CD8-positive, alpha-beta memory T cell (primary cell): Measurements from ENCODE around the gene RPS6KA4. TPM values are rescaled to one million over a fixed set of nuclear protein-coding genes. Genes with fewer than 3 reads are reported as not detected.

Experiments used
- CTCF ChIA-PET: fragments of 350-600 bp; sonication (Branson Sonifier 250); formaldehyde crosslinking; loops from one replicate; lab custom pipeline; 2021; ENCODE audit warnings: antibody characterized with exemption; lab: Charles Lee
- POLR2A ChIA-PET: fragments of 350-600 bp; sonication (Branson Sonifier 250); formaldehyde crosslinking; loops from one replicate; lab custom pipeline; 2021; ENCODE audit warnings: antibody characterized with exemption; lab: Charles Lee
- DNase-seq, 5 donors: peaks; one replicate each; pipeline versions ENCODE4 v3.0.0 to v3.0.0-alpha.2; 2020 to 2022; ENCODE audit warnings: mixed read lengths in 1 of 5
- H3K27ac ChIP-seq: one replicate; pipeline ENCODE4 v1.7.0; 2013; ENCODE audit warnings: low read depth, mild to moderate bottlenecking, low read length, moderate library complexity
- H3K27me3 ChIP-seq: 2 replicates; pipeline ENCODE4 v1.7.0; 2013; ENCODE audit warnings: low read length, mild to moderate bottlenecking; ENCODE audit not compliant: insufficient read depth, poor library complexity, severe bottlenecking
- H3K36me3 ChIP-seq: 2 replicates; pipeline ENCODE4 v1.7.0; 2013; ENCODE audit warnings: mild to moderate bottlenecking, low read length, moderate library complexity; ENCODE audit not compliant: insufficient read depth
- H3K4me1 ChIP-seq: 2 replicates; pipeline ENCODE4 v1.7.0; 2013; ENCODE audit warnings: mild to moderate bottlenecking, low read length, moderate library complexity; ENCODE audit not compliant: insufficient read depth
- H3K4me3 ChIP-seq: 2 replicates; pipeline ENCODE4 v1.7.0; 2013; ENCODE audit warnings: mild to moderate bottlenecking, low read length
- H3K9me3 ChIP-seq: 2 replicates; pipeline ENCODE4 v1.7.0; 2013; ENCODE audit warnings: mild to moderate bottlenecking, low read length
- H3K27ac Mint-ChIP-seq, 8 donors: one replicate each; pipeline ENCODE4 v1.8.0; 2020 to 2021; ENCODE audit warnings: mixed read lengths in 8 of 8, mild to moderate bottlenecking in 6 of 8, inconsistent platforms in 3 of 8, moderate library complexity in 3 of 8
- H3K27me3 Mint-ChIP-seq, 2 donors: one replicate each; pipeline ENCODE4 v1.8.0; 2020 to 2021; ENCODE audit warnings: mixed read lengths in 2 of 2, mild to moderate bottlenecking in 1 of 2, moderate library complexity in 1 of 2
- H3K36me3 Mint-ChIP-seq, 3 donors: one replicate each; pipeline ENCODE4 v1.8.0; 2020 to 2021; ENCODE audit warnings: mixed read lengths in 3 of 3, inconsistent platforms in 1 of 3, mild to moderate bottlenecking in 1 of 3
- H3K4me1 Mint-ChIP-seq, 3 donors: one replicate each; pipeline ENCODE4 v1.8.0; 2020 to 2021; ENCODE audit warnings: mixed read lengths in 3 of 3, inconsistent platforms in 1 of 3, mild to moderate bottlenecking in 1 of 3
- H3K4me3 Mint-ChIP-seq, 7 donors: one replicate each; pipeline ENCODE4 v1.8.0; 2020 to 2021; ENCODE audit warnings: mixed read lengths in 7 of 7, mild to moderate bottlenecking in 6 of 7, moderate library complexity in 4 of 7, inconsistent platforms in 2 of 7
- H3K9me3 Mint-ChIP-seq, 5 donors: one replicate each; pipeline ENCODE4 v1.8.0; 2020 to 2022; ENCODE audit warnings: mixed read lengths in 5 of 5, mild to moderate bottlenecking in 3 of 5, moderate library complexity in 2 of 5, inconsistent platforms in 1 of 5
- polyA plus RNA-seq: library from polyadenylated mRNA; unstranded; fragments of 300-500 nt; fragmentation: Illumina TruSeq; gene quantifications from one replicate; pipeline ENCODE4 v1.2.3, GENCODE V29; 2021
- total RNA-seq, 2 experiments: library from RNA; stranded (reverse); gene quantifications; one replicate each; pipeline ENCODE4 v1.2.3, GENCODE V29; 2021

The RPS6KA4 gene
- total and polyA plus RNA-seq, 3 experiments from 2014 or later: 15.9 to 39.0 (median 38.0) TPM

DNA sequence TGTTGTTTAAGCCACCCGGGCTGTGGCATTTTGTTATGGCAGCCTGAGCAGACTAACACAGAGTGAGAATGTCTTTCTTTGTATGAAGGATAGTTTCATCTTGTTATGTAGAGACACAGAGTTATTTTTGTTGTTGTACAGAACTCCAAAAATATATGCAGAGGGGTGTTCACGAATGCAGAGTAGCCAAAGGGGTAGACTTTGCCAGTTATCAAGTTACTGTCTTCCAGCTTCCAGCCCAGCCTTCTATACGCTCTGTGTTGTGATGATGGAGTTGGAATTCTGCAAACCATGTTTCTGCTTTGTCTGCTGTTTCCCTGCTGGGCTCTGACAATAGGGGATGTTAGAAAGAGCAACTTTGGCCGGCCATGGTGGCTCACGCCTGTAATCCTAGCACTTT, 44.1 kb downstream of the RPS6KA4 start:
- ChIA-PET CTCF (no interaction called here), POLR2A (no interaction called here)
- Mint-ChIP-seq H3K27ac (no peak overlapping the region), H3K27me3 (peaks cover 14 to 17% of the 10 kb centered on the region in 2 donors), H3K4me1 (no peaks in the 10 kb centered on the region), H3K9me3 (peaks cover 0 to 7% (median 0%) of the 10 kb centered on the region in 5 donors), H3K4me3 (no peak overlapping the region), H3K36me3 (peaks cover 0 to 5% (median 0%) of the 10 kb centered on the region in 3 donors)
- Histone ChIP-seq H3K9me3 (no peaks in the 10 kb centered on the region), H3K4me3 (no peak overlapping the region), H3K27ac (no peak overlapping the region), H3K36me3 (no peaks in the 10 kb centered on the region), H3K4me1 (no peaks in the 10 kb centered on the region), H3K27me3 (no peaks in the 10 kb centered on the region)
- DNase-seq: no peak

- Mint-ChIP-seq H3K27me3 (peaks cover 10 to 16% of the 10 kb centered on the region in 2 donors), H3K9me3 (peaks cover 0 to 7% (median 0%) of the 10 kb centered on the region in 5 donors), H3K4me3 (no peak overlapping the region), H3K4me1 (no peaks in the 10 kb centered on the region), H3K27ac (no peak overlapping the region), H3K36me3 (peaks cover 0 to 5% (median 0%) of the 10 kb centered on the region in 3 donors)
- Histone ChIP-seq H3K27ac (no peak overlapping the region), H3K9me3 (no peaks in the 10 kb centered on the region), H3K27me3 (no peaks in the 10 kb centered on the region), H3K36me3 (no peaks in the 10 kb centered on the region), H3K4me3 (no peak overlapping the region), H3K4me1 (no peaks in the 10 kb centered on the region)
- POLR2A ChIA-PET: no interaction called here
- CTCF ChIA-PET: interaction anchor here (2.5 kb wide), 1 partner anchor 43 kb away, joined by 10 read pairs; no protein-coding TSS in a partner anchor
- no peak for DNase-seq
These were observed 47.4 kb downstream of the RPS6KA4 start for GRCh38 chr11:64406221-64406946.

- no peaks in the 10 kb centered on the region for H3K4me1 ChIP-seq
- no peak overlapping the region for H3K4me3 ChIP-seq
- H3K36me3 ChIP-seq: no peaks in the 10 kb centered on the region
- POLR2A ChIA-PET: no interaction called here
- no peak overlapping the region for H3K27ac ChIP-seq
- no peak for DNase-seq
- no peaks in the 10 kb centered on the region for H3K27me3 ChIP-seq
- CTCF ChIA-PET: interaction anchor here (2.5 kb wide), 1 partner anchor 42 kb away, joined by 10 read pairs; no protein-coding TSS in a partner anchor
- peaks cover 0 to 5% (median 0%) of the 10 kb centered on the region in 3 donors for H3K36me3 Mint-ChIP-seq
- H3K4me1 Mint-ChIP-seq: no peaks in the 10 kb centered on the region
- H3K27me3 Mint-ChIP-seq: peaks cover 10 to 16% of the 10 kb centered on the region in 2 donors
- H3K4me3 Mint-ChIP-seq: no peak overlapping the region
- H3K27ac Mint-ChIP-seq: no peak overlapping the region
- H3K9me3 ChIP-seq: no peaks in the 10 kb centered on the region
- peaks cover 0 to 7% (median 0%) of the 10 kb centered on the region in 5 donors for H3K9me3 Mint-ChIP-seq
These were observed 48.3 kb downstream of the RPS6KA4 start for GRCh38 chr11:64407221-64407620.

DNA sequence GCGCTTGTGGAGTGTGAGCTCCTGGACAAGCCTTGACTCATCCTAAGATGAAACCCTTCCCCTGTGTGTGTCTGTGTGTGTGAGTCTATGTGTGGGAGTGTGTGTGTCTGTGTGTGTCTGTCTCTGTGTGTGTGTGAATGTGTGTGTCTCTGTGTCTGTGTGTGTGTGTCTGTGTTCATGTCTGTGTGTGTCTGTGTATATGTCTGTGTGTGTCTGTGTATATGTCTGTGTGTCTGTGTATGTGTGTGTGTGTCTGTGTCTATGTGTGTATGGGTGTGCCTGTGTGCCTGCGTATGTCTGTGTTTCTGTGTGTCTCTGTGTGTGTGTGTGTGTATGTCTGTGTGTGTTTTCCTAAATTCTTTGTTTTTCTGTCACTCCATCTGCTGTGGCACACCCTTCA, 48.7 kb downstream of the RPS6KA4 start:
- no peak overlapping the region for H3K27ac ChIP-seq
- Mint-ChIP-seq H3K4me3 (no peak overlapping the region), H3K36me3 (peaks cover 0 to 5% (median 0%) of the 10 kb centered on the region in 3 donors), H3K4me1 (no peaks in the 10 kb centered on the region), H3K9me3 (peaks cover 0 to 7% (median 0%) of the 10 kb centered on the region in 5 donors), H3K27ac (no peak overlapping the region), H3K27me3 (peaks cover 10 to 16% of the 10 kb centered on the region in 2 donors)
- H3K4me3 ChIP-seq: no peak overlapping the region
- H3K27me3 ChIP-seq: no peaks in the 10 kb centered on the region
- POLR2A ChIA-PET: no interaction called here
- DNase-seq: no peak
- CTCF ChIA-PET: interaction anchor here (2.5 kb wide), 1 partner anchor 42 kb away, joined by 10 read pairs; no protein-coding TSS in a partner anchor
- no peaks in the 10 kb centered on the region for H3K36me3 ChIP-seq
- no peaks in the 10 kb centered on the region for H3K9me3 ChIP-seq
- no peaks in the 10 kb centered on the region for H3K4me1 ChIP-seq

DNA sequence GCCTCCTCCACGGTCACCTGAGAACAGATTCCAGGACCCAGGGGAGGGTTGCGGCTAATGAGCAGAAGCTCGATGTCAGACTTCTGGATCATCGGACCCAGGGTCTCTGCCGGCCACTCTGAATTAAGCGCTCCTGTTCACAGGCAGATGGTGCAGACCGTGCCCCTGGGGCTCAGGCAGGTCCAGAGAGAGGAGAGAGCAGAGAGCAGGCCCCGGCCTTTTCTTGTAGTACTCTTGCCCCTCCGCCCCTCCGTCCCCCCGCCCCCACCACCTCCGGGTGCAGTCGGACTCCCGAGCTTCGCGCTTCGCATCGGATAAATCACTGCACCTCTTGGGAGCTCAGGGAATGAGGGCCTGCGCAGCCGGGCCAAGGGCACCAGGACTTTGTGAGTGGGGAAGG, 50.3 kb downstream of the RPS6KA4 start:
- Histone ChIP-seq H3K4me3 (no peak overlapping the region), H3K27me3 (no peaks in the 10 kb centered on the region), H3K36me3 (no peaks in the 10 kb centered on the region), H3K27ac (no peak overlapping the region), H3K4me1 (no peaks in the 10 kb centered on the region), H3K9me3 (no peaks in the 10 kb centered on the region)
- ChIA-PET POLR2A (no interaction called here), CTCF (no interaction called here)
- H3K4me3 Mint-ChIP-seq: no peak overlapping the region
- no peak for DNase-seq
- peaks cover 0 to 3% (median 0%) of the 10 kb centered on the region in 5 donors for H3K9me3 Mint-ChIP-seq
- H3K27me3 Mint-ChIP-seq: peaks cover 7 to 14% of the 10 kb centered on the region in 2 donors
- H3K27ac Mint-ChIP-seq: no peak overlapping the region
- H3K36me3 Mint-ChIP-seq: peaks cover 0 to 2% (median 0%) of the 10 kb centered on the region in 3 donors
- H3K4me1 Mint-ChIP-seq: no peaks in the 10 kb centered on the region

DNA sequence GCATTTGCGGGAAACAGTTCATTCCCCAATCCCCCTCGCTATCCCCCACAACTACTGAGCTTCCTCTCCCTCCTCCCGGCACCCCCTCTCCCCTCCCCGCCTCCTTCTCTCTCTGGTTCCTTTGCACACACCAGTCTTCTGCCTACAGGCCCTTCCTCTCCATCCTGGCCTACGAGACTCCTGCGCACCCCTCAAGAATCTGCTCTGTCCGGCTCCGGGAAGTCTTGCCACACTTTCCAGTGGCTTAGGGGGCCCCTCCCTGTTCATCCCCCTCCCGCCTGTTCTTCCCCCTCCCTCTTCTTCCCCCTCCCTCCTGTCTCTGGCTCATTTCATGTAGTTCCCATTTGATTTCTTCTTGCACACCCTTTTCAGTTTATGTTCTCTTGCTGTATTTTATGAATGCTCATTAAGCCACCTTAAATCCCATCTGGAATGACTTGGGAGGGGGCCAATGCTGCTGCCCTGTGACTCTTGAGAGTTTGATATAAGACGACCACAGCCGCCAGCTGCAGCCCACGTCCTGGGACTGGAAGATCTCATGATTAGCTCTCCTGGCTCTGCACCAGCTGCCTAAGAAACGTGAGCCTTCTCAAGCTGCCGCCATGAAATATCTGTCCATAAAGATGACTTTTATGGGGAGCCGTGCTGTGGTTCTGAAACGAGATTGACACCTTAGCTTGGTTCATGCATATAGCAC, 50.9 kb downstream of the RPS6KA4 start:
- no peak overlapping the region for H3K4me3 Mint-ChIP-seq
- Histone ChIP-seq H3K27ac (no peak overlapping the region), H3K4me3 (no peak overlapping the region), H3K36me3 (no peaks in the 10 kb centered on the region), H3K27me3 (no peaks in the 10 kb centered on the region), H3K4me1 (no peaks in the 10 kb centered on the region), H3K9me3 (no peaks in the 10 kb centered on the region)
- peaks cover 2 to 9% of the 10 kb centered on the region in 2 donors for H3K27me3 Mint-ChIP-seq
- H3K27ac Mint-ChIP-seq: no peak overlapping the region
- no peaks in the 10 kb centered on the region for H3K36me3 Mint-ChIP-seq
- ChIA-PET CTCF (no interaction called here), POLR2A (no interaction called here)
- no peak for DNase-seq
- peaks cover under 1 to 2% (median 2%) of the 10 kb centered on the region in 3 donors for H3K4me1 Mint-ChIP-seq
- H3K9me3 Mint-ChIP-seq: no peaks in the 10 kb centered on the region

GRCh38 chr11:64410404-64410734, 51.4 kb downstream of the RPS6KA4 start:
- H3K36me3 ChIP-seq: no peaks in the 10 kb centered on the region
- no peaks in the 10 kb centered on the region for H3K4me1 ChIP-seq
- CTCF ChIA-PET: no interaction called here
- DNase-seq: no peak
- Mint-ChIP-seq H3K27ac (no peak overlapping the region), H3K27me3 (peaks cover 2 to 9% of the 10 kb centered on the region in 2 donors), H3K36me3 (no peaks in the 10 kb centered on the region), H3K4me3 (no peak overlapping the region), H3K4me1 (peaks cover 6 to 7% (median 6%) of the 10 kb centered on the region in 3 donors), H3K9me3 (no peaks in the 10 kb centered on the region)
- no peak overlapping the region for H3K4me3 ChIP-seq
- POLR2A ChIA-PET: no interaction called here
- H3K9me3 ChIP-seq: no peaks in the 10 kb centered on the region
- no peak overlapping the region for H3K27ac ChIP-seq
- H3K27me3 ChIP-seq: no peaks in the 10 kb centered on the region

GRCh38 chr11:64413417-64413816, 54.5 kb downstream of the RPS6KA4 start:
- POLR2A ChIA-PET: no interaction called here
- Mint-ChIP-seq H3K4me1 (peaks cover 6 to 7% (median 6%) of the 10 kb centered on the region in 3 donors), H3K4me3 (no peak overlapping the region), H3K27ac (no peak overlapping the region), H3K36me3 (no peaks in the 10 kb centered on the region), H3K27me3 (peaks cover 4 to 9% of the 10 kb centered on the region in 2 donors), H3K9me3 (no peaks in the 10 kb centered on the region)
- DNase-seq: no peak
- Histone ChIP-seq H3K36me3 (no peaks in the 10 kb centered on the region), H3K27ac (no peak overlapping the region), H3K4me3 (no peak overlapping the region), H3K27me3 (no peaks in the 10 kb centered on the region), H3K4me1 (no peaks in the 10 kb centered on the region), H3K9me3 (no peaks in the 10 kb centered on the region)
- CTCF ChIA-PET: interaction anchor here (0.9 to 2.1 kb wide), 2 partner anchors 17 to 36 kb away, joined by 3 to 8 read pairs; no protein-coding TSS in a partner anchor
